ENCODE data around the gene R3HCC1L.

R3HCC1L gene

DNA sequence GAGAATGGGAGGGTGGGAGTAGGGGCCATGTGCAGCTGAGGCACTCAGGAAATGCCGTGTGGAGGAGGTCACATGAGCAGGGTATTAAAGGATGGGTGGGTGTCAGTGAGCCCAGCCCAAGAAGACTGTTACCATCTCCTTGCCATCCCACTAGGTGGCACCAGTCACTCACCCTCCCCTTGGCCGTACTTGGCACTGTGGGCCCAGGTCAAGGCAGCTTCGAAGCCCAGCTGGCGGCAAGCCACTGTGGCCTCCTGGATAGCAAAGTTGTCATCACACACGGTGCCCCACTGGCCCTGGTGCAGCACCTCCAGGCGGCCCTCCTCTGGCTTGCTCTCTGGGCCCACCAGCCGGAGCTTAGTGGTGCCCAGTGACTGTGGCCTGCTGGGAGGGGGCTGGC lies 128.1 kb downstream of the R3HCC1L start:
- no peak for DNase-seq

DNA sequence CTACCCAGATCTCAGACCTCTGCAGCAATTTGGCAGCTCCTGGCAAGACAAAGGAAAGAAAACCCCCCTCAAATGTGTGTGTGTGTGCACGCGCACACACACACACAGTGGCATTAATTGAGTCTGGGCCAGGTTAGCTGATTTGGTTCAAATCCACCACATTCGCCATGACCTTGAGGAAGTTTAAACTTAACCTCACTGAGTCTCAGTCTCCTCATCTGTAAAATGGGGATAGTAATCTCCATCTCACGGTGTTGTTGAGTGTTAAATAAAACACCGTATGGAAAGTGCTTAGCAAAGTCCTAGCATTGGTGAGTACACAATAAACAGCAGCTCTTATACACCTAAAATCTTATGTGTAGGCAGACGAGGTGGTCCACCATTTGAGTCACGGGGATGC lies 128.6 kb downstream of the R3HCC1L start:
- DNase-seq = no peak

DNA sequence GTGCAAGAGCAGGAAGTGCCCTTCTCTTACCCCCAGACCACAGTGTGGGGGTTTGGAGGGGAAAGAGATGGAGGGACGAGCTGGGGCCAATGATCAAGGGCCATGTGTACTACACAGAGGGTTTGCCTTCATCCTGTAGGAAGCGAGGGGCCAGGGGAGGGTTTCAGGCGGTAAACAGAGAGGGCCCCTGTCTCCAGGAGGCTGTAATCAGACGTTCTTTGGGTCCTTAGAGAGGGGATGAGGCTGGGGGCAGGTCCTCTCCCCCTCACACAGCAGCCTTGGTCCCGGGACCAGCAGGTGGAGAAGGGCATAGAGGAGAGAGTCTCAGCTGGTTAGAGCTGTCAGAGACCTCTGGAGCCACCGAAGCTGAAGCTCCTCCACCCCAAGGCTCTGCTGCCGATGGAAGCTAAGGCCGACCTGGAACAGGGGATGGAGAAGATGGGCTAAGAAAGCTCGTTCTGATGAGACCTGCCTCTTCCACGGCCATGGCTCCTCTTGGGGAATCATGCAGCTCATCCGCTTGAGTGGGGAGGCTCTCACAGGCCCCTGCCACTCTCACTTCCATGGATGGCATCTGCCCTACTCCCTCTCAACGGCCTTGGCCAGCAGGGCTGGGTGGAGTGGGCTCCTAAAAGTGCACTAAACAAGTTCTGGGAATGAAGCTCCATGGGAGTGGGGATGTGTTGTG lies 130.1 kb downstream of the R3HCC1L start:
- no peak for DNase-seq

DNA sequence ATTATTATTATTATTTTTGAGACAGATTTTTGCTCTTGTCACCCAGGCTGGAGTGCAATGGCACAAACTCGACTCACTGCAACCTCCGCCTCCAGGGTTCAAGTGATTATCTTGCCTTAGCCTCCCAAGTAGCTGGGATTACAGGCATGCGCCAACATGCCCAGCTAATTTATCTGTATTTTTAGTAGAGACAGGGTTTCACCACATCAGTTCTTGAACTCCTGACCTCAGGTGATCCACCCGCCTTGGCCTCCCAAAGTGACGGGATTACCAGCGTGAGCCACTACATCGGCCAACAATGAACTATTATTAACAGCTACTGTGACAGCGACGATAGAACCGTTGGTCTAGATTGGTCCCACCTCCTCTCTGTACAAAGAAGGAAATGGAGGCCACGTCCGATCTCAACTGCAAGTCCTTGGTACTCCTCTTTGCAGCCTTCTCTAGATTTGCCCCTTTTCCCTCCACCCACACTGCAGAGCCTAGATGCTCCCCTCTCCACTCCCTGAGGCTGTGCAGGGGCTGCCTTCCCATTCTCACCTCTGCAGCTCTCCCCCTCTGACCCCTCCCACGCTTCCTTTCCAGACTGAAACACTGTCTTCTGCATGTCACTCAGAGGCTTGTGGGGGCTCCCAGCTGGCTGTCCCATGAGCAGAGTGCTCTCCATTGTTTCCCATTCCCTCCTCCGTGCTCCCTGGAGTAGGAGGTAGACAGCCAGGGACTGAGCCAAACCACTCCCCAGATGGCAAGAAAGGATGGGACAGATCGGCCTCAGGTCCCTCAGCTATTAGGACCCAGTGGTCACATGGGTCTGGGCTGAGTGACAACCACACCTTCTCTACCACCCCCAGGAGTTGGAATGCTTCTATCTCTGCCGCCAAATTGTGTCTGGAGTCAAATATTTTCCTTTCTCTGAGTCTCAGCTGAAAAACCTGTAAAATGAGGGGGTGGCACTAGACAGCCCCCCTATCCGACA lies 131.2 kb downstream of the R3HCC1L start:
- DNase-seq = no peak

DNA sequence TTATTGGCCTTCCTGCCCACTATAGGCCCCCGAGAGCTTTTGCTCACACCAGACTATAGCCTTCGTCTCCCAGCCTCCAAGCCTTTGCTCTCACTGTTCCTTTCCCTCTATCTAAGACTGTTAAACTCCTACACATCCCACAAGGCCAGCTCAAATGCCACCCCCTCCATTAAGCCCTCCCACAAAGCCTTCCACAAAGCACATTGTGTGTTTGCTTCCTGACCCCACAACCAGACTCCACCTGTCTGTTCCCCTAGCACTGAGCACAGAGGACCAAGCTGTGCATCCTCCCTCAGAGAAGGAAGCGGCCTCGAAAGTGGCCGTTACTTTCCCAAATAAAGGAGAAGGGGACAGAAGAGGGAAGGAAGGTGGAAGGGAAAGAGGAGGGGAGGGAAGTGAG lies 132.2 kb downstream of the R3HCC1L start:
- no peak for DNase-seq

DNA sequence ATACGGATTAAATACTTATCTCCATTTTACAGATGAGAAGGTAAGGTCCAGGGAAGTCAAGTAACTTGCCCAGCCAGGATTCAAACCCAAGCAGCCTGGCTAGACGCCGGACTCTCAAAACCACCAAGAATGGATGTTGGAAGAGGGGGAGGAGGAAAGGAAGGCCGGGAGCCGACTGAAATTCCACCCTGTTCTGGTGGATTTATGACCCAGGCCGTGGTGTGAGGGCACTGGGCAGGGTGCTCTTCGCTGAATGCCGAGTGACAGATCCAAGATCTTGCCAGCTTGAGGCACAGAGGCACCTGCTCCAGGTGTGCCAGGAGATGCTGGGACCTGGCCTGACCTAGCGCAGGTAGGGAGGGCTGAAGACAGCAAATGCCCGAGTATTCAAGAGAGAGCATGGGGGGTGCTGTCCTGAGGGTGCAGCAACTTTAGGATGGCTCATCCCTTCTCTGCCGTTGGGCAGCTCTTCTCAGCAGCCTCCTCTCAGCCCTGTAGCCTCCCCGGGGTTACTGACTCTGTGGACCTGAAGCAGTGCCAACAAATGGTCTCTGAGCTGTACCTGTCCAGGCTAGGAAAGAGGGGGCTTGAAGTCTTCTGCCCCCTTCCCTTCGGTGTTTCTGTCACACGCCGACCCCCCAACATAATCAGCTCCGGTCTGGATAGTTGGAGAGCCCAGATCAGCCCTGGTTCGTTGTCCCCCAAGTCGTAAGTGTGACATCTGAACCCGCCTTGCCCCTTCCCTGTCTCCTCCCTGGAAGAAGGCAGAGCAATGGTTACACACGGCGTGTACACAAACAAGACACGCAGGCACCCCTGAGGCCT lies 132.8 kb downstream of the R3HCC1L start:
- no peak for DNase-seq

DNA sequence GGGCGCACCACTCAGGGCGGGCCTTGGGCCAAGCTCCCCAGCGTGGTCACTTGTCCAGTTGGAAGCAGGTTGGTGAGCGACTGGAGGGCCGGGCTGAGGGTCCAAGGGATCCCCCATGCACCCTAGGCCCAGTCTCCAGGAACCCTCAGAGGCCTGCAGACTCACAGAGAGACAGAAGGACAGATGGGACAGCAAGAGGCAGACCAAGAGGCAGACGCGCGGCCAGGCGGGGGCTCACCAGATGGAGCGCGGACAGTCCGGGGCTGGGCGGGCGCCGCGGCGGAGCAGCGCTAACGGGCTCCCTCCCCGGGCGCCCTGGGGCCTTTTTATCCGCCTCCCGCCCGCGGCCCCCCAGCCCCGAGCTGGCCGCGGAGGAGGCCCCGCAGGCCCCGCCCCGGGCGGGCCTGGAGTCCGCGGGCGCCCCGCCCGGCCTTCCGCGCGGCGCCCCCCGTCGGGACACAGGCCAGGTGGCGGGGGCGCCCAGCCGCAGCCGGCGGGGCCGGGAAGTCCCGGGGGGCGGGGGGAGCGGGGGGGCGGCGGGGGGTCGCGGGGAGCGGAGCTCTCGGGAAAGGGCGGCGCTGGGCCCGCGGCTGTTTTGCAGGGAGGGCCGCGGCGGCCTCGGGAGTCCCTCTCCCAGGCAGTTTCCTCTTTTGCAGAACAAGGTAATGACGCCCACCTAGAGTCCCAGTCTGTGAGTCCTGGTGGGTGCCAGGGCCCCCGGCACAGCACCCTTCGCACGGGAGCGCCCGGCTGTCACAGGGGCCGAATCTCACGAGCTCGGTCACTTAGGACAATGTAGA lies 133.6 kb downstream of the R3HCC1L start, which contains the start of gene LOXL4:
TSS of gene LOXL4 (minus strand) at position 301 of the 800 bp plus-strand sequence. CDS start 5,175 bp downstream, outside the sequence.
- DNase-seq = peak; percentile 58

DNA sequence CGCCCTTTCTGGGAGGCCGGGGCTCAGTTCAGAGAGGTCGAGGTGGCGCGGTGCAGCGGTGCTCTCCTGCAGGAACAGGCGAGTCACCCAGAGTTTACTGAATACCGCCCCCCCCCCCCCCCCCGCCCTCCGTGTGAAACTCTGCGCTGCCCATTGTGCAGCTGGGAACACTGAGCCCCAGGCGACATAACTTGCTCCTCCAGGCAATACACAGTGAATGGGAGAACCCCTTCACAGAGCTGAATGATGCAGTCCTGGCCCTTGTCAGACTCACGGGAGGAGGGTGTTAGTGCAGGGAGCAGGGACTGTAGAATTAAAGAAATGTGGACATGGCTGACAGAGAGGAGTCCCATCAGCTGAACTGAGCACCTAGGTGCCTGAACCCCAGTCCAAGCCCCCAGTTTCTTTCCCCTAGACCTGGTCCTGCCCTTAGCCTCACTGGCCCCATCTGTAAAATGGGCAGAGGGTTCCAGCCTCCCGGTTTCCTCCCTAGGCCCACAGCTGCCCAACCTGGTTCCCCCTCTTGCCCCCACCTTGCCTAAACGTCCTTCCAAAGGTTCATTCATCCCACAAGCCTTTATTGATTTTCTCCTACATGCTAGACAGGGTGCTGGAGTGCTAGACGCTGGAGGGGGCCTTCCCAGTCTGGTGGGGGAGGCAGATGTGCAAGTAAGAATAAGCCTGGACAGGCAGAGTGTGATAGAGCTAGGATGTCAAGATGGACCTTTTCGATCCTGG lies 134.4 kb downstream of the R3HCC1L start:
- DNase-seq = no peak

DNA sequence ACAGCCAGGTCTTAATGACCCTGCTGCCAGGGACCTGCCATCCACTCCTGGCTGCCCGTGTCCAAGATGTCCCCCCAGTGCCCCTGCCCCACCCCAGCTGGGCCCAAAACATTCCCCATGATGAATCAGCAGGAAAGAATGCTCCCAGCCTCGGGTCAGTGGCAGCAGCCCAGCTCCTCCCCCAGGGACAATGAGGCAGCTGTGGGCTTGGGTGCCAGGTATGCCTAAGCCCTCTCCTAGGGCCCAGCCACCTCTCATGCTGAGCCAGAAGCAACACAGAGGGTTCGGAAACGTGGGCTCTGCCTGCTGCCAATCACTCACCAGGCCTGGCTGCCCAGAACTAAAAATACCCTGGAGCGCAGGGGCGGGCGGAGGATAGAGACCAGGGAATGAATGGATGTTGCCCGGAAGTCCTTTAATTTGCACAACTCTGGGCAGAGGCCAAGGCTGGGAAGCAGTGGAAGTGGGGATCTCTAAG lies 135.0 kb downstream of the R3HCC1L start:
- DNase-seq = peak; percentile 84

DNA sequence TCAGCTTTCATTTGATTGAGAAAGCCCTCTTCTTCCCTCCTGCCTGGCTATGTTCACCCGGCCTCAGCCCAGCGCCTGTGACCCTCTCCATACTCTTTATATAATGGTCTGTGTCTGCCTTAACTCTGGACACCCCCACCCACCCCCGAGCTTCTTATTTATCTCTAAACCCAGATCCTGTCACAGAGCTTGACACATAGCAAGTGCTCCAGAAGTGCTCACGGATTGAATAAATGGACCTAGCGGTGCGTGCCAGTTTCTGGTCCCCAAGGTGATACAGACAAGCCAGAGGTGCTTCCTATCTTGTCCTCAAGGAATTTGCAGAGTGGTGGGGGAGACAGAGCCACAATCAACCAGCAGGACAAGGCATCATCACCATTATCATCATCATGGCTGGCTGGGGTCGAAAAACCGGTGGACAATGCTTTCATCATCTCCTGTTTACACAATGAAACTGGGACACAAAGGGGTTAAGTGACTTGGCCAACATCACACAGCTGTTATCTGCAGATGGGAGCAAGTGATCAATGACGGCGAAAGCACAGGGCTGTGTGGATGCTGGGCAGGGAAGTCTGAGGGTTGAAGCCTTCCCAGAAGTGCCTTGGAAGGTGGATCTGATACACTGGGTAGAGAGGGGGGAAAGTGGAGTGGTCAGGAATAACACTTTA lies 135.8 kb downstream of the R3HCC1L start:
- no peak for DNase-seq

DNA sequence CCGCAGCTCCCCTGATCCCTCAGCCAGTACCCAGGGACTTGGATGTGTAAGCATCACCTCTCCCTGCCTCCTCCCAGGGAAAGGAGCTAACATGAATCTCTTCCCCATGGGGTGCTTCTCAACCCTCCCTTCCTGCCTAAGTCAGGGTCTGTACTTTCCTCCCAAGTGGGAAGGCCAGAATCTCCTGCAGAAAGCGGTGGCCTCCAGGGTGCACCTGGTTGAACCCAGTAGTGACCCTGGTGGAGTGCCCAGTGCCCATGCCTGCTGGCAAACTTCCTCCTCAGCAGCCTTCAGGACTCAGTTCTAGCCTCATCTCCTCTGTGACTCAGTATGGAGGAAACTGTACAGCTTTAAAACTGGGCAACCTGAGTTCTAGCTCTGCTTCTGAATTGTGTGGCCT lies 136.3 kb downstream of the R3HCC1L start:
- DNase-seq = no peak

DNA sequence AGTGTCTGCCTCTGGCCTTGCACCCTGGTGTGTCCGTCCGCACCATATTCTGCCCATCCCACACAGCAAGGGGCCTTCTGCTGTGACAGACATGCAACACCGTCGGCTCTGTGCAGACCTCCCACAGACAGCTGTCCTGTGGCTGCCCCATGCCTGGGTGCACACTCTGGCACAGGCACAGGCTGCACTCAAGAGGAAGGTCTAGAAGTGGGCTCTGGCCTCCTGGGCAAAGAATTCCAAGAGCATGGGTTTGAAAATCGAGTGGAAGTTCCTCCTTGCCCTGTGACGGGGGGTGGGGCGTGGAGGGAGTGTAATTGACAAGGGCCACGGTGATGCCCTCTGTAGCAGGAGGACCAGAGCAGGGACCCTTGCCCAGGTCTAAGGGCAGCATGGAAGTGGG lies 137.8 kb downstream of the R3HCC1L start:
- no peak for DNase-seq

DNA sequence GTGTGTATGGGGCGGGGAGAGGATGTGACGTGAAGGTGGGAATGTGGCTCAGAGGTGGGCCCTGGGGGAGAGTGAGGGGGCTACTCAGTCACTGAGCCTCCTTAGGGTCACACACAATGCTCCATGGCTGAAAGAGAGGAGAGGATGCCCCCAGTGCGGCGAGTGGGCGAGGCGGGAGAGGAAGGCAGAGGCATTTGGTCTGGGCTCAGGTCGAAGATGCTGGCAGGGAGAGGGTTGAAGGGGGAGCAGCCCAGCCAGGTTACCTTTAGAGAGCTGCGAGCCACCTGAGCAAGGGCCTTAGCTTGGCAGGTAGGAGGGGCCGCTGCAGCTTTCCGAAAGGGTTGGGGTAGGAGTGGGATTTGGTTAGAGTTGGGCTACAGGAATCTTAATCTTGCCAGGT lies 138.2 kb downstream of the R3HCC1L start:
- no peak for DNase-seq

DNA sequence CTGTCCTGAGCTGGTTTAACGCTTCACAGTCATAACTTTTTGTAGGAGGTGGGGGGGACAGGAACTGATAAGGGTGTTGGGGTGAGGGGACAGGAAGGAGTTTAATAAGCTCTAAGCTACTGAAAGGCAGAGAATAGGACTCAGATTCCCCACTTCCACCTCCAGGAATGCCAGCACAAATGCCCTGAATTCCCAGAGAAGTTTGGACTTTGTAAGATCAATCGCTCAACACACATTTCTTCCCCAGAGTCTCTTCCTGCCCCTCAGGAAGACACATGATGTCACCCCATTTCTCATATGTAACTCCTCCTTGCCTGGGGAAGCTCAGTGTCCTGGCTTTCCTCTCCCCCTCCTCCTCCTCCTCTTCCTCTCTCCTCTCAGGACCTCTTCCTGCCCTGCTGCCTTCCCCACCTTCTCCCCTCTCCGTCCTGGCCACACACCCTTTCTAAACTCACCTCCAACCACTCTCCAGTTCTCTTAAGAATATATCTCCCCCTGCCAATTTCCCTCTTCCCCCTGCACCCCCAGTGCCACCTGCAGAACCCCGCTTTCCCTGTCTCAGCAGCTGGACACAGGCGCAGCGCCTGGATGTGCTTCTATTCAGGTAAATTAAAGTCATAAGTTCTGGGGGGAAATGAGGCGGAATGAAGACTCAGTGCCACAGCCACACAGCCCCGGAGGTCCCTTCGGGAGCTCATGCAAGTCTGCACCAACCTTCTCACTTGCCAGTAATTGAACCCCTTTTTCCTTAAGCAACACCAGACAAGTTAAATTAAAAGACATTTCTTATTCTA lies 138.8 kb downstream of the R3HCC1L start:
- no peak for DNase-seq

DNA sequence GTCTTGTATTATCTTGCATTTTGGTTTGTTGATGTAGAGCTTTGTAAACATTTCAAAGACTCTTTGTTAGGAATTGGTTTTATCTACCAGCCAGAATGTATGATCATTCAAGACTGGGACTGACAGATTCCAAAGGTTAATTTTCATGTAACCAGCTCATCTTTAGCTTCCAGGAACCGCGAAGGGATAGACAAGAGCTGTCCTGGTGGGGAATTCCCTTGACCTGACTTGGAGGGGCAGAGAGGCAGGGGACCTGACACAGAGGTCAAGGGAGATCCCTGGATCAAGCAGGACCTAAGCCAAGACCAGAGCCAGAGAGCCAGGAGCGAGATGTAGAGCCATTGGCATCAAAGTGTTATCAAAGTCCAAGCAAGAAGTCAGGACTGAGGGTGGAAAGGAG lies 140.1 kb downstream of the R3HCC1L start:
- no peak for DNase-seq

DNA sequence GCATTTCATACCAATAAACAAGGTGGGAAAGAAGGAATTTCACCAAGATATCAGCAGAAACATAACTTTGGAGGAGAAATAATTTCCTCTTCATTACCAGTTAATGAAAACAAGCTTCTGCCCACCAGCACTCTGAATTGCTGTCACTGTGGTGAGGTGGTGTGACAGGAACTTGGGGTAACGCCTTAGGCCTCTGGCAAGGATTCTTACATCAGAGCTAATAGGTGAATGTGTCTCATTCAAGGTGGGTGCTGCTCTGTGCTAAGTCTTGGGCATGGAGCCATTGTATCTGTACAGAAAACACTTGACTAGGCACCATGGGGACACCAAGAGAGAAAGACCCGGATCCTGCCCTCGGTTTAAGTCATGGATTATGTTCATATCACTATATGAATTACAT lies 141.9 kb downstream of the R3HCC1L start:
- DNase-seq = no peak

DNA sequence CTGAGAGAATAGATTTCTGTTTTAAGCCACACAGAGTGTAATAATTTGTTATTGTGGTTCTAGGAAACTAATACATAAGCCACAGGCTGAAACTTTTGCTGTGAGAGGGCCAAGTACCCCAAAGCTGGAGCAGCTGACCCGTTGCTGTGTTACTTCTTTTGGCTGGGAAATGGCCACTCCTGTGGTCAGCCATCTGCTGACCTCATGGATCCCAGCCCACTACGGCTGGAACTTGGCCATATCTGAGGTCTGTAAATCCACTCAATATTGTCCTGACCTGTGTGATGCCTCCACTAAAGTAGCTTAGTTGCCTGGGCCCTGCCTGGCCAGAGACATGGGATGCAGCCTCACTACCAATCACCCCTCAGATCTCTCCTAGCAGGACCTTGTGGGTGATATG lies 151.0 kb downstream of the R3HCC1L start:
- DNase-seq = no peak

DNA sequence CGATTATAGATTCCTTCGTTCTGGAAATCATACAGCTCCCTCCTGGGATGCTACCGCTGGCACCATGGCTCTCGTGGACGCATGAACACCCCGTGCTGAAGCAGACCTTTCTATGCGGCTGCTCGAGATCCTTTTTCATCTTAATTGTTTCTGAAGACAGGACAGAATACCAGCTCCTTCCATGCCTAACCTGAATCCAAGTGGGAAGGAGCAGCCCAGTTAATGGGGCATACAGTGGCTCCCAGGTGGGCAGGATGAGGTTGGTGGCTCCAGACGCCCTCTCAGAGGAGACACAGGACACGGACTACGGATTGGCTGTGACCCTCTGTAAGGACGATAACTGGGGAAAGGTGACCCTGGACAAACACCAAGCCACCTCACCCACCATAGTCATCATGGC lies 152.0 kb downstream of the R3HCC1L start:
- DNase-seq = no peak

DNA sequence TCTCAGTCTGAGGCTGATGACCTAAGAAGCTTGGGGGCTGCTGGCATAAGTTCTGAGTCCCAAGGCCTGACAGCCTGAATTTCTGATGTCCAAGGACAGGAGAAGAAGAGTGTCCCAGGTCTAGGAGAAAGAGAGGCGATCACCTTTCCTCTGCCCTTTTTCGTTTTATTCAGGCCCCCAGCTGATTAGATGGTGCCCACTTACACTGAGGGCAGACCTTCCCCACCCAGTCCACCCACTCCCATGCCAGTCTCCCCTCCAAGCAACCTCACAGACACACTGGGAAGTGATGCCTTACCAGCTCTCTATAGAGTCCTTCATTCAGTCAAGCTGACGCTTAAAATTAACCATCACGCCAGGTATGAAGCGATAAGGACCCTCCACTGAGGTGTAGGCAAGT lies 152.9 kb downstream of the R3HCC1L start:
- no peak for DNase-seq

DNA sequence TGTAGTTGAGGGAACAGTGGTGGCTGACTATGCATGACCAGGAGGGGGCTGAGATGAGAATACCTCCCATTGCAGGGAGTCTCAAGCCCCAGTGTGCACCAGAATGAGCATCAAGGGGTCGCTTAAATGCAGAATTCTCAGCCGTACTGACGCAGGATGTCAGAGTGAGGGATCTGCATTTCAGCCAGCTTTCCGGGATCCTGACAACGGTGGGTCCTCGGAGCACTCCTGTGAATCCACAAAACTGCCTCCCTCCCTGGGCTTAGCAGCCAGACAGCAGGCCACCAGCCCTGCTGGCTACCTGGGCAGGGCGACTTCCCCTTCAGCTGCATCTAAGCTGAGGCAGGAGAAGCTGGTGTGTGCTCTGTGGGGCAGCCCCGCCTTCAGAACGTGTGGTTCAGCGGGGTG lies 155.3 kb downstream of the R3HCC1L start:
- no peak for DNase-seq

Data from femur (tissue), 1 donor.